Renal pelvis (tissue), 4 donors: ENCODE data around the gene AKNA. TPM values are rescaled to one million over a fixed set of nuclear protein-coding genes. Genes with fewer than 3 reads are reported as not detected.

Experiments
- DNase-seq: peaks from one replicate; pipeline ENCODE4 v3.0.0-alpha.2; 2013
- polyA plus RNA-seq, 3 donors: library from polyadenylated mRNA; unstranded; fragments of 120-200 nt; gene quantifications; one replicate each; pipeline ENCODE4 v1.2.1, GENCODE V29; 2013; ENCODE audit not compliant: insufficient read length in 3 of 3

AKNA gene
- polyA plus RNA-seq, 3 donors, result 14.1 to 16.2 (median 15.6) TPM

GRCh38 chr9:114287001-114287762 lies 100.6 kb downstream of the AKNA start:
- DNase-seq, result no peak

- DNase-seq, result no peak
Measured at GRCh38 chr9:114286146-114286679, 101.6 kb downstream of the AKNA start.

DNA sequence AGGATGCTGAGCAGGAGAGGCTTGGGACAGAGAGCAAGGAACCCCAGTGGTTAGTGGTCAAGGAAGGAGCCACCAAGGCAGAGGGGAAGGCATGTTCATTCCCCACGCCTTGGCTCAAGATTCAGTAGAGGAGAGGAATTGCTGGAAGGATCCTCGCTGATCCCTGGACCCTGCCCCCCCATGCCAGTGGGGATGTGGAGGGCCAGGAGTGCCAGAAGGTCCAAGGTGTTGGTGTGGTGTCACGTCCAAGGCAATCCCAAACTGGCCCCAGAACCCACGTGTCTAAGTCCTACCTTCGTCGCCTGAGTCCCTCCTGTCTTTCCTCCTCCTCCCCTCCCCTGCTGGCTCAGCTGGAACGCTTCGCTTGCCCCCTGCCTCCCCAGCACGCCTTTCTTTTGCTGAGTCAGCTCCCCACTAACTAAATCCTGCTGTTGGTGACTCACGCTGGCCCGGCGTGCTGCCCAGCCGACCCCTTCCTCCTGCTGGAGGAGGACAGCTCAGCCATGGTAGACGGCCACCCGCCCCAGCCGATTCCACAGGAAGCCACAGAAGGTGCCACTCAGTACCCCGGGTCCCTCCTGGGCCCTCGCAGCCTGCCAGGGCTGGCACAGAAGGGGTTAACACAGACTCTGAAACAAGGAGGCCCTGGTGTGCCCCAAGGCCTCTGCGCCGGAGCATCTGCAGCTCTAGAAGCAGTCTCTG lies 102.5 kb downstream of the AKNA start:
- DNase-seq, result peak; percentile 75

GRCh38 chr9:114284316-114285060 lies 103.3 kb downstream of the AKNA start:
- no peak for DNase-seq

Other genes with a start within 250 kb of the AKNA start
- gene COL27A1, start 232.4 kb downstream of the AKNA start, polyA plus RNA-seq, result 10 to 100 TPM; 31.8 to 51.5 (median 43.2) TPM
- gene ORM1, start 64.9 kb downstream of the AKNA start, polyA plus RNA-seq, result under 1 TPM in 1 of 3 donors, not detected in 2; 0.53 TPM
- not detected for gene ORM2, start 58.1 kb downstream of the AKNA start, polyA plus RNA-seq
- 10 to 100 TPM; 11.0 to 15.1 (median 13.6) TPM for gene WHRN, start 117.5 kb upstream of the AKNA start, polyA plus RNA-seq
- gene ATP6V1G1, start 199.8 kb upstream of the AKNA start, polyA plus RNA-seq, result 100 to 1,000 TPM; 206 to 240 (median 227) TPM
- gene TMEM268, start 223.3 kb upstream of the AKNA start, polyA plus RNA-seq, result 1 to 10 TPM; 6.8 to 8.9 (median 8.4) TPM